Stimulated activated CD8-positive, alpha-beta memory T cell treated with anti-CD3 and anti-CD28 coated beads, Interleukin-4, amount 100 ng/mL, for 1 hour (primary cell): ENCODE results near the gene B3GALT5.
"Not testable (repeated sequence)": the region's sequence is repeated elsewhere in the genome, so short reads cannot be mapped to it uniquely, and the experiment has no call there.

Experiments used
- DNase-seq, 2 donors: peaks; one replicate each; pipeline ENCODE4 v3.0.0-alpha.2; 2020; ENCODE audit warnings: low read depth in 2 of 2, low spot score in 1 of 2

Gene B3GALT5

GRCh38 chr21:39666681-39667315, 54.1 kb downstream of the B3GALT5 start:
- DNase-seq, result no peak

GRCh38 chr21:39667353-39667891, 54.7 kb downstream of the B3GALT5 start:
- no peak for DNase-seq

GRCh38 chr21:39668369-39668768, 55.6 kb downstream of the B3GALT5 start:
- DNase-seq, result no peak

- no peak for DNase-seq
Measured at GRCh38 chr21:39669485-39669884, 56.7 kb downstream of the B3GALT5 start.

GRCh38 chr21:39669976-39670661, 57.4 kb downstream of the B3GALT5 start:
- no peak for DNase-seq

- DNase-seq, result no peak
Measured at GRCh38 chr21:39670701-39671100, 58.0 kb downstream of the B3GALT5 start.

GRCh38 chr21:39671986-39672385, 59.2 kb downstream of the B3GALT5 start:
- no peak for DNase-seq

GRCh38 chr21:39673163-39673562, 60.4 kb downstream of the B3GALT5 start:
- DNase-seq, result no peak

- DNase-seq, result no peak
Measured at GRCh38 chr21:39673736-39674135, 61.0 kb downstream of the B3GALT5 start.

- DNase-seq, result no peak
Measured at GRCh38 chr21:39674801-39675200, 62.1 kb downstream of the B3GALT5 start.

- DNase-seq, result no peak
Measured at GRCh38 chr21:39675590-39675989, 62.9 kb downstream of the B3GALT5 start.

GRCh38 chr21:39675993-39676661, 63.4 kb downstream of the B3GALT5 start:
- DNase-seq, result no peak

GRCh38 chr21:39680216-39680615, 67.5 kb downstream of the B3GALT5 start:
- DNase-seq, result no peak

GRCh38 chr21:39681257-39681656, 68.5 kb downstream of the B3GALT5 start:
- no peak for DNase-seq

- DNase-seq, result no peak
Measured at GRCh38 chr21:39681845-39682244, 69.1 kb downstream of the B3GALT5 start.

- no peak for DNase-seq
Measured at GRCh38 chr21:39685236-39685635, 72.5 kb downstream of the B3GALT5 start.

- no peak for DNase-seq
Measured at GRCh38 chr21:39685991-39686390, 73.3 kb downstream of the B3GALT5 start.

- no peak for DNase-seq
Measured at GRCh38 chr21:39686646-39687468, 74.1 kb downstream of the B3GALT5 start.

GRCh38 chr21:39688010-39688409, 75.3 kb downstream of the B3GALT5 start:
- DNase-seq, result no peak

GRCh38 chr21:39689860-39690259, 77.1 kb downstream of the B3GALT5 start:
- DNase-seq, result not testable (repeated sequence)

- no peak for DNase-seq
Measured at GRCh38 chr21:39690454-39690853, 77.7 kb downstream of the B3GALT5 start.
